WTC11 (cell line): ENCODE results near the gene SH2D3C. TPM values are rescaled to one million over a fixed set of nuclear protein-coding genes. Genes with fewer than 3 reads are reported as not detected.
A peak's percentile ranks its signal among the peaks of the same experiment; 100 is the strongest.

Experiments used
- ATAC-seq: fragments of 200-7000 bp; cut with Tn5 transposase; 2 replicates; pipeline ENCODE4 v1.10.0; 2021; ENCODE audit warnings: mild to moderate bottlenecking, moderate library complexity
- CTCF ChIA-PET: fragments of 300-600 bp; sonication (Branson Sonifier 250); formaldehyde crosslinking; loops from one replicate; lab custom pipeline; 2021; ENCODE audit warnings: antibody characterized with exemption; lab: Charles Lee
- POLR2A ChIA-PET: fragments of 350-600 bp; sonication (Branson Sonifier 250); formaldehyde crosslinking; loops from one replicate; lab custom pipeline; 2021; ENCODE audit warnings: antibody characterized with exemption; lab: Charles Lee
- DNase-seq: peaks from one replicate; pipeline ENCODE4 v3.0.0; 2021; ENCODE audit warnings: low spot score
- H3K27ac Mint-ChIP-seq: 2 replicates; pipeline ENCODE4 v1.8.0; 2021; ENCODE audit warnings: mixed read lengths
- H3K27me3 Mint-ChIP-seq: 2 replicates; pipeline ENCODE4 v1.8.0; 2021; ENCODE audit warnings: low read depth, mild to moderate bottlenecking, moderate library complexity, mixed read lengths
- H3K36me3 Mint-ChIP-seq: 2 replicates; pipeline ENCODE4 v1.8.0; 2021; ENCODE audit warnings: mixed read lengths
- H3K4me1 Mint-ChIP-seq: 2 replicates; pipeline ENCODE4 v1.8.0; 2022; ENCODE audit warnings: mixed read lengths
- H3K4me3 Mint-ChIP-seq: 2 replicates; pipeline ENCODE4 v1.8.0; 2021; ENCODE audit warnings: mild to moderate bottlenecking, moderate library complexity, mixed read lengths
- H3K9me3 Mint-ChIP-seq: 2 replicates; pipeline ENCODE4 v1.8.0; 2021; ENCODE audit warnings: mixed read lengths
- ATF3 ChIP-seq: sonication (generic); formaldehyde crosslinking; conservative IDR thresholded peaks from 2 replicates; pipeline ENCODE4 v1.8.1; 2022; ENCODE audit warnings: mild to moderate bottlenecking, missing genetic modification reagents
- IRF2 ChIP-seq: sonication (generic); formaldehyde crosslinking; IDR thresholded peaks from 2 replicates; pipeline ENCODE4 v1.8.0; 2022; ENCODE audit warnings: low read depth, missing genetic modification reagents, borderline replicate concordance
- NFATC4 ChIP-seq: fragments of 250-450 bp; sonication (Bioruptor Pico); IDR thresholded peaks from 2 replicates; pipeline ENCODE4 v1.9.0; 2021; ENCODE audit warnings: mild to moderate bottlenecking
- NR1H2 ChIP-seq: sonication (generic); formaldehyde crosslinking; IDR thresholded peaks from 2 replicates; pipeline ENCODE4 v1.9.0; 2021; ENCODE audit warnings: mild to moderate bottlenecking, moderate library complexity, missing genetic modification reagents
- RELA ChIP-seq: sonication (generic); formaldehyde crosslinking; IDR thresholded peaks from 2 replicates; pipeline ENCODE4 v1.8.1; 2022; ENCODE audit warnings: missing genetic modification reagents, mild to moderate bottlenecking, borderline replicate concordance
- TCF7 ChIP-seq: sonication (generic); formaldehyde crosslinking; IDR thresholded peaks from 2 replicates; pipeline ENCODE4 v1.8.0; 2022; ENCODE audit warnings: mild to moderate bottlenecking, low read depth, missing genetic modification reagents, moderate library complexity
- TEAD1 ChIP-seq: sonication (generic); formaldehyde crosslinking; IDR thresholded peaks from 2 replicates; pipeline ENCODE4 v1.8.0; 2022; ENCODE audit warnings: mild to moderate bottlenecking, missing genetic modification reagents
- TP53 ChIP-seq: sonication (generic); formaldehyde crosslinking; IDR thresholded peaks from 2 replicates; pipeline ENCODE4 v1.8.1; 2023; ENCODE audit warnings: mild to moderate bottlenecking, missing genetic modification reagents
- ZBTB21 ChIP-seq: sonication (generic); formaldehyde crosslinking; IDR thresholded peaks from 2 replicates; pipeline ENCODE4 v1.8.1; 2023; ENCODE audit warnings: mild to moderate bottlenecking, missing genetic modification reagents, borderline replicate concordance
- ZBTB43 ChIP-seq: sonication (generic); formaldehyde crosslinking; IDR thresholded peaks from 2 replicates; pipeline ENCODE4 v1.8.1; 2023; ENCODE audit warnings: mild to moderate bottlenecking, missing genetic modification reagents
- ZNF138 ChIP-seq: sonication (generic); formaldehyde crosslinking; conservative IDR thresholded peaks from 2 replicates; pipeline ENCODE4 v1.8.1; 2022; ENCODE audit warnings: mild to moderate bottlenecking, moderate library complexity, missing genetic modification reagents
- ZNF232 ChIP-seq: sonication (generic); formaldehyde crosslinking; IDR thresholded peaks from 2 replicates; pipeline ENCODE4 v1.8.0; 2022; ENCODE audit warnings: mild to moderate bottlenecking, missing genetic modification reagents
- ZNF317 ChIP-seq: sonication (generic); formaldehyde crosslinking; IDR thresholded peaks from 2 replicates; pipeline ENCODE4 v1.8.1; 2023; ENCODE audit warnings: low read depth, mild to moderate bottlenecking, moderate library complexity, missing genetic modification reagents, borderline replicate concordance
- total RNA-seq: library from RNA; stranded (reverse); gene quantifications from 3 replicates; pipeline ENCODE4 v1.2.3, GENCODE V29; 2021
- TF ChIP-seq, protein P1 (sequence below): sonication (generic); formaldehyde crosslinking; IDR thresholded peaks from 2 replicates; pipeline ENCODE4 v1.8.1; 2022; ENCODE audit warnings: mild to moderate bottlenecking, missing genetic modification reagents, moderate library complexity, borderline replicate concordance
- TF ChIP-seq, protein P2 (sequence below): fragments of 250-450 bp; sonication (Bioruptor Pico); IDR thresholded peaks from 2 replicates; pipeline ENCODE4 v1.9.0; 2021; ENCODE audit warnings: mild to moderate bottlenecking
- TF ChIP-seq, protein P3 (sequence below): fragments of 200-600 bp; IDR thresholded peaks from 2 replicates; pipeline ENCODE4 v1.8.0; 2022; ENCODE audit warnings: antibody characterized with exemption
- TF ChIP-seq, protein P4 (sequence below): fragments of 250-450 bp; sonication (Bioruptor Pico); IDR thresholded peaks from 2 replicates; pipeline ENCODE4 v1.9.0; 2021; ENCODE audit warnings: mild to moderate bottlenecking, borderline replicate concordance

SH2D3C gene
- total RNA-seq, 1 experiment from 2014 or later, result 5.4 TPM

GRCh38 chr9:127776924-127777289 is 1.6 kb downstream of the SH2D3C start:
- Mint-ChIP-seq H3K27me3 (no peaks in the 10 kb centered on the region), H3K4me1 (peaks cover 19% of the 10 kb centered on the region), H3K27ac (no peak overlapping the region), H3K4me3 (no peak overlapping the region), H3K36me3 (no peaks in the 10 kb centered on the region), H3K9me3 (no peaks in the 10 kb centered on the region)
- ChIA-PET CTCF (interaction anchor here (1.2 to 1.9 kb wide), 4 partner anchors 9 to 93 kb away, joined by 4 to 14 read pairs (median 8); partner anchors contain the start of genes CDK9 and TOR2A), POLR2A (no interaction called here)
- ATAC-seq (no peak), DNase-seq (no peak)
- no peak for TF ChIP-seq ZNF232 (CRISPR knock-in tag)
- no peak for TF ChIP-seq IRF2 (CRISPR knock-in tag)
- TF ChIP-seq TCF7, result no peak
- TF ChIP-seq ZBTB21 (CRISPR knock-in tag), result no peak
- no peak for TF ChIP-seq NR1H2 (CRISPR knock-in tag)
- TF ChIP-seq, protein P1, sequence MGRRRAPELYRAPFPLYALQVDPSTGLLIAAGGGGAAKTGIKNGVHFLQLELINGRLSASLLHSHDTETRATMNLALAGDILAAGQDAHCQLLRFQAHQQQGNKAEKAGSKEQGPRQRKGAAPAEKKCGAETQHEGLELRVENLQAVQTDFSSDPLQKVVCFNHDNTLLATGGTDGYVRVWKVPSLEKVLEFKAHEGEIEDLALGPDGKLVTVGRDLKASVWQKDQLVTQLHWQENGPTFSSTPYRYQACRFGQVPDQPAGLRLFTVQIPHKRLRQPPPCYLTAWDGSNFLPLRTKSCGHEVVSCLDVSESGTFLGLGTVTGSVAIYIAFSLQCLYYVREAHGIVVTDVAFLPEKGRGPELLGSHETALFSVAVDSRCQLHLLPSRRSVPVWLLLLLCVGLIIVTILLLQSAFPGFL (CRISPR knock-in tag), result no peak
- TF ChIP-seq ZBTB43 (CRISPR knock-in tag), result no peak
- no peak for TF ChIP-seq TP53 (CRISPR knock-in tag)
- no peak for TF ChIP-seq RELA (CRISPR knock-in tag)
- no peak for TF ChIP-seq ZNF317
- TF ChIP-seq TEAD1 (CRISPR knock-in tag), result no peak
- TF ChIP-seq ATF3 (CRISPR knock-in tag), result no peak
- TF ChIP-seq, protein P2, sequence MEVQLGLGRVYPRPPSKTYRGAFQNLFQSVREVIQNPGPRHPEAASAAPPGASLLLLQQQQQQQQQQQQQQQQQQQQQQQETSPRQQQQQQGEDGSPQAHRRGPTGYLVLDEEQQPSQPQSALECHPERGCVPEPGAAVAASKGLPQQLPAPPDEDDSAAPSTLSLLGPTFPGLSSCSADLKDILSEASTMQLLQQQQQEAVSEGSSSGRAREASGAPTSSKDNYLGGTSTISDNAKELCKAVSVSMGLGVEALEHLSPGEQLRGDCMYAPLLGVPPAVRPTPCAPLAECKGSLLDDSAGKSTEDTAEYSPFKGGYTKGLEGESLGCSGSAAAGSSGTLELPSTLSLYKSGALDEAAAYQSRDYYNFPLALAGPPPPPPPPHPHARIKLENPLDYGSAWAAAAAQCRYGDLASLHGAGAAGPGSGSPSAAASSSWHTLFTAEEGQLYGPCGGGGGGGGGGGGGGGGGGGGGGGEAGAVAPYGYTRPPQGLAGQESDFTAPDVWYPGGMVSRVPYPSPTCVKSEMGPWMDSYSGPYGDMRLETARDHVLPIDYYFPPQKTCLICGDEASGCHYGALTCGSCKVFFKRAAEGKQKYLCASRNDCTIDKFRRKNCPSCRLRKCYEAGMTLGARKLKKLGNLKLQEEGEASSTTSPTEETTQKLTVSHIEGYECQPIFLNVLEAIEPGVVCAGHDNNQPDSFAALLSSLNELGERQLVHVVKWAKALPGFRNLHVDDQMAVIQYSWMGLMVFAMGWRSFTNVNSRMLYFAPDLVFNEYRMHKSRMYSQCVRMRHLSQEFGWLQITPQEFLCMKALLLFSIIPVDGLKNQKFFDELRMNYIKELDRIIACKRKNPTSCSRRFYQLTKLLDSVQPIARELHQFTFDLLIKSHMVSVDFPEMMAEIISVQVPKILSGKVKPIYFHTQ (CRISPR knock-in tag), result no peak
- TF ChIP-seq, protein P3, sequence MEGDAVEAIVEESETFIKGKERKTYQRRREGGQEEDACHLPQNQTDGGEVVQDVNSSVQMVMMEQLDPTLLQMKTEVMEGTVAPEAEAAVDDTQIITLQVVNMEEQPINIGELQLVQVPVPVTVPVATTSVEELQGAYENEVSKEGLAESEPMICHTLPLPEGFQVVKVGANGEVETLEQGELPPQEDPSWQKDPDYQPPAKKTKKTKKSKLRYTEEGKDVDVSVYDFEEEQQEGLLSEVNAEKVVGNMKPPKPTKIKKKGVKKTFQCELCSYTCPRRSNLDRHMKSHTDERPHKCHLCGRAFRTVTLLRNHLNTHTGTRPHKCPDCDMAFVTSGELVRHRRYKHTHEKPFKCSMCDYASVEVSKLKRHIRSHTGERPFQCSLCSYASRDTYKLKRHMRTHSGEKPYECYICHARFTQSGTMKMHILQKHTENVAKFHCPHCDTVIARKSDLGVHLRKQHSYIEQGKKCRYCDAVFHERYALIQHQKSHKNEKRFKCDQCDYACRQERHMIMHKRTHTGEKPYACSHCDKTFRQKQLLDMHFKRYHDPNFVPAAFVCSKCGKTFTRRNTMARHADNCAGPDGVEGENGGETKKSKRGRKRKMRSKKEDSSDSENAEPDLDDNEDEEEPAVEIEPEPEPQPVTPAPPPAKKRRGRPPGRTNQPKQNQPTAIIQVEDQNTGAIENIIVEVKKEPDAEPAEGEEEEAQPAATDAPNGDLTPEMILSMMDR, result no peak
- no peak for TF ChIP-seq ZNF138 (CRISPR knock-in tag)

DNA sequence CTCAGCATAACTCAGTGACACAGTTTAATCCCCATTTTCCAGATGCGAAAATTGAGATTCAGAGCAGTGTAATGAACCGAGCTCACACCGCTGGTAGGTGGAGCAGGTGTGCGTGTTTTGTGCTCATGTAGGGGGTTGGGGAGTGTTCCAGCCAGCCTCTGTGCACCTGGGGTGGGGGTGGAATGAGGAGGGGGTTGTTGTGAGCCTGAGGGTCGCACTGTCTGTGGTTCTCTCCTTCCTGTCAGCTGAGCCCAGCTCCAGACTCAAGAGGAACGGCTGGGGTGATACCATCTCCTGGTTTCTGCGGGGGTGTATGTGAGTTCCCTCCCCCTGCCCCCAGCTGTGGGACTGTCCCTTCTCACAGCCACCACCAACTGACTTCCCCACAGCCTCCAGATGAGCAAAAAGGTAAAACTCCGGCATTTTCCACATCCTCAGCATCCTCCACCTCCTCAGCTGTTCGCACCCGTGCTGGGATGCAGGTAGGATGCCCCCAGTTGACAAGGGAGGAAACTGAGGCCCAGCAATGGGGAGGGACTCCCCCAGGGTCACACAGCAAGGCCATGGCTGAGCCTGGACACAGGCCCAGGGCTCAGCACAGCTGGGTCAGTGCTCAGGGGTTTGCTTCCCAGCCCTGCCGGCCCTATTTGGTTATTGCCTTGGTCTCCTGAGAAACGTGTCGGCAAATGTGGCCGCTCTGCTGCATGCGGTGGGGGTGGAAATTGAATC is 2.1 kb downstream of the SH2D3C start:
- Mint-ChIP-seq H3K4me1 (peaks cover 23% of the 10 kb centered on the region), H3K4me3 (no peak overlapping the region), H3K9me3 (no peaks in the 10 kb centered on the region), H3K27me3 (no peaks in the 10 kb centered on the region), H3K36me3 (no peaks in the 10 kb centered on the region), H3K27ac (no peak overlapping the region)
- no peak for TF ChIP-seq NFATC4 (CRISPR knock-in tag)
- TF ChIP-seq, protein P4, sequence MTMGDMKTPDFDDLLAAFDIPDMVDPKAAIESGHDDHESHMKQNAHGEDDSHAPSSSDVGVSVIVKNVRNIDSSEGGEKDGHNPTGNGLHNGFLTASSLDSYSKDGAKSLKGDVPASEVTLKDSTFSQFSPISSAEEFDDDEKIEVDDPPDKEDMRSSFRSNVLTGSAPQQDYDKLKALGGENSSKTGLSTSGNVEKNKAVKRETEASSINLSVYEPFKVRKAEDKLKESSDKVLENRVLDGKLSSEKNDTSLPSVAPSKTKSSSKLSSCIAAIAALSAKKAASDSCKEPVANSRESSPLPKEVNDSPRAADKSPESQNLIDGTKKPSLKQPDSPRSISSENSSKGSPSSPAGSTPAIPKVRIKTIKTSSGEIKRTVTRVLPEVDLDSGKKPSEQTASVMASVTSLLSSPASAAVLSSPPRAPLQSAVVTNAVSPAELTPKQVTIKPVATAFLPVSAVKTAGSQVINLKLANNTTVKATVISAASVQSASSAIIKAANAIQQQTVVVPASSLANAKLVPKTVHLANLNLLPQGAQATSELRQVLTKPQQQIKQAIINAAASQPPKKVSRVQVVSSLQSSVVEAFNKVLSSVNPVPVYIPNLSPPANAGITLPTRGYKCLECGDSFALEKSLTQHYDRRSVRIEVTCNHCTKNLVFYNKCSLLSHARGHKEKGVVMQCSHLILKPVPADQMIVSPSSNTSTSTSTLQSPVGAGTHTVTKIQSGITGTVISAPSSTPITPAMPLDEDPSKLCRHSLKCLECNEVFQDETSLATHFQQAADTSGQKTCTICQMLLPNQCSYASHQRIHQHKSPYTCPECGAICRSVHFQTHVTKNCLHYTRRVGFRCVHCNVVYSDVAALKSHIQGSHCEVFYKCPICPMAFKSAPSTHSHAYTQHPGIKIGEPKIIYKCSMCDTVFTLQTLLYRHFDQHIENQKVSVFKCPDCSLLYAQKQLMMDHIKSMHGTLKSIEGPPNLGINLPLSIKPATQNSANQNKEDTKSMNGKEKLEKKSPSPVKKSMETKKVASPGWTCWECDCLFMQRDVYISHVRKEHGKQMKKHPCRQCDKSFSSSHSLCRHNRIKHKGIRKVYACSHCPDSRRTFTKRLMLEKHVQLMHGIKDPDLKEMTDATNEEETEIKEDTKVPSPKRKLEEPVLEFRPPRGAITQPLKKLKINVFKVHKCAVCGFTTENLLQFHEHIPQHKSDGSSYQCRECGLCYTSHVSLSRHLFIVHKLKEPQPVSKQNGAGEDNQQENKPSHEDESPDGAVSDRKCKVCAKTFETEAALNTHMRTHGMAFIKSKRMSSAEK (CRISPR knock-in tag), result 0 out of 2 replicates have a peak, but pooled peaks have one; percentile 42
- ATAC-seq (peak; percentile 19), DNase-seq (peak; percentile 73)
- ChIA-PET POLR2A (no interaction called here), CTCF (interaction anchor here (1.0 to 1.9 kb wide), 7 partner anchors 8 to 198 kb away, joined by 3 to 14 read pairs (median 4); partner anchors contain the start of genes CDK9 and TOR2A)
